ENCODE results near the gene GTF2H1.
"Not testable (repeated sequence)": the region's sequence is repeated elsewhere in the genome, so short reads cannot be mapped to it uniquely, and the experiment has no call there.

Gene GTF2H1

DNA sequence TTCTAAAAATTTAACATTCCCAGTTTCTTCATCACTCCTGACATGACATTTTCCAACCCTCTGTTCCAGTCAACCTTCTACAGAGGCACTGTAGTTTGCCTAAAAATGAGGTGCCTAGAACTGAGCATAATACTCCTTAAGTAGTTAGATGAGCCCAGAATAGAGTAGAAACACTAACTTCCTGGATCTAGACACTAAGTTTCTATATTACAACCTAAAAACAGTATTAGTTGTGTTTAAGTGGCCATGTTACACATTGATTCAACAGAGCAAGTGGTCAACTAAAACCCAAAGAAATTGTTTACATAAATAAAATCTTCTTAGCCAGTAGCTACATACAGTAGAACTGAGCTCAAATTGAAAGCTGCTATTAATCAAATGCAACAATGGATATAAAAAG lies 1.8 kb upstream of the GTF2H1 start:
- no peak for DNase-seq

DNA sequence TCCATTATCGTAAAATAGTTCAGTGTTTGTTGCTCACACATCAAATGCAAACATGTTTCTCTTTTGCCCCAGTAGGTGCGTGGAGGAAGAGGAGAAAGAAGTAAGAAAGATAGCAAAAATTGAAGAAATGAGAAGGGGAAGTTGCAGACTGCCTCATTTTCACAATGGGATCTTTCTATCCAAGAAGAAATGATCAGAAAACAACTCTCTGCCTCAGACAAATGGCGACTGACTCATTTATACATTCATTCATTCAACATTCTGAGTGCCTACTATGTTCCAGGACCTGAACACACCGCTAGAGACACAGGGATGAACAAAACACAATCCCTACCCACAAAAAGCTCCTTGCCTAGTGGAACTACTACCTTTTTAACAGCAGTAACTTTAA lies 794 bp upstream of the GTF2H1 start:
- DNase-seq: no peak

DNA sequence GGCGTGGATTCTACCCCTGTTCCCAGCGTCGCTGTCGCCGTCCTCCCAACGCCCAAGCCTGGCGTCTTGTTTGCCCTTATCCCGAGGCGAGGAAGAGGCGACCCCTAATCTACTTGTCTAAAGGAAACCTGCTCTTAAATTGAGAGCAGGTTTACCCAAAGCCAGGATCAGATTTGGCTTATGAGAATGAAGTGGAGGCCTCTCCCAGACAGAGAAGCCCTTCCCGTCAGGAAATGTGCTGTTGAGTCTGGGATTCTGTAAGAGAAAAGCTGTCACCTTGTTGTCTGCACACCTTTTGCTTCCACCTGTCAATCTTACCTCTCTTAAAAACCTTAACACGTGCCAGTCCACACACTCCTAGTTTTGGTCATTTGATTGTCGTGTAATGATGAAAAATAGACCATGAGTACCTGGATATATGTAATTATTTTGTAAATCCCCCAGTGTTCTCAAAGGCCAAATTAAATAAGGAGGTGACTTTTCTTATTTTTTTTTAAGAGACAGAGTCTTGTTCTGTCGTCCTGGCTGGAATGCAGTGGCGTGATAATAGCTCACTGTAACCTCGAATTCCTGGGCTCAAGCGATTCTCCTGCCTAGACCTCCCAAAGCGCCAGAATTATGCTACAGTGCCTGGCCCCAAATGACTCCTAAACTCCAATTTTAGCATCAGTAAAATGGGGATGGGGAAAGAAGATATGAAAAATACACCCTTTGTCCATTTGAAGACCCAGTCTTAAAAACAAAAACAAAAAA lies 627 bp downstream of the GTF2H1 start:
- DNase-seq: no peak

DNA sequence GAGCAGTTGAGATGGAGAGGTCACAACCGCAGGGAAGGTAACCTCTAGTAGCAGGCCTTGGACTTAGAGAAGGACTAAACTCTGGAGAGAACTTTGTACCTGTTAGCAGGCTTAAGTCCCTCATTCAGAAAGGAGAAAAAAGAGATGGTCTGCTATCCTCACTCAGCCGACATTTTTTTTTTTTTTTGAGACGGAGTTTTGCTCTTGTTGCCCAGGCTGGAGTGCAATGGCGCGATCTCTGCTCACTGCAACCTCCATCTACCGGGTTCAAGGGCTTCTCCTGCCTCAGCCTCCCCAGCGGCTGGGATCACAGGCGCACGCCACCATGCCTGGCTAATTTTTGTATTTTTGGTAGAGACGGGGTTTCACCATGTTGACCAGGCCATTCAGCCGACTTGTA lies 1.5 kb downstream of the GTF2H1 start:
- DNase-seq: not testable (repeated sequence)

DNA sequence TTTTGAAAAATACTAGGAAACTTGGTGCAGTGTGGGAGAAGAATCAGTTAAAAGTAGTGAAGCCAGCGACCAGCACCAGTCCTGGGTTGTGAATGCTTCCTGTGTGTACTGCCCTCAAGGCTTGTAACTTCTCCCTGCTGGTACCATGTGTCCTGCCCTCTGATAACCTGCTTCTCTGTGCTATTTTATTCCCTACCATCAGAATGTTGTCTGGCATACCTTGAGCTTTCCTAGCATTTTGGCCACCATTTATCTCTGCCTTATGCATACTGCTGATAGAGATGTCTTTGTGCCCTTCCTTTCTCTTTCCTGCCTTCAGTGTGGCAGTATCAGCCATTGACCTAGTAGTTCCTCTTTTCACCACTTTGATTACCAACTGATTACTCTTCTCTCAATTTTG lies 2.0 kb downstream of the GTF2H1 start:
- DNase-seq: no peak

DNA sequence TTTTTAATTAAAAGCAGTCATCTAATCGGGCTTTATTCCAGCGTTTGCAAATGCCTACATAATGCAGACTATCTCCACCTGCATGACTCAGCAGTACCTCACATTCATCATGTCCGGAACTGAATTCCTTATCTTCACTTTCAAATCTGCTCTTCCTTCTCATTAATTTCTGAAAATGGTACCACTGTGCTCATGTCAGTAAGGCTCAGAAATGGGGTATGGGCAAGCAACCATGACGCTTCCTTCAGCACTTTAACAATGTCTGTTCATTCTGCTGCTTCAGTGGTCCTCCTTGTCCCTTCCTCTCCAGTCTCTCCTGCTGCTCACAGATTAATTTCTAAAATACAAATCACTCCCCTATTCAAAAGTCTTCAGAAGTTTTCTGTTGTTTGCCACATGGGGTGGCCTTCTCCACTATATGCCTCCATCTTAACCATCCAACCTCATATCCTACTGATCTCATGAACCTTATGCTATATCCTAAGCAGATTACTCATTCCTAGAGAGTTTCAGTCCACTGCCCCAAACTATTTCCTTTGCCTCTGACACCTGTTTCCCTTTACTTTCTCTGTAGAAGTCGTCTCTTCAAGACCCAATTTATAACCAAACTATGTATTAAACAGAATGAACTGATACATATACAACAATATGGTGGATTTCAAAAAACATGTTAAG lies 7.0 kb downstream of the GTF2H1 start:
- no peak for DNase-seq

DNA sequence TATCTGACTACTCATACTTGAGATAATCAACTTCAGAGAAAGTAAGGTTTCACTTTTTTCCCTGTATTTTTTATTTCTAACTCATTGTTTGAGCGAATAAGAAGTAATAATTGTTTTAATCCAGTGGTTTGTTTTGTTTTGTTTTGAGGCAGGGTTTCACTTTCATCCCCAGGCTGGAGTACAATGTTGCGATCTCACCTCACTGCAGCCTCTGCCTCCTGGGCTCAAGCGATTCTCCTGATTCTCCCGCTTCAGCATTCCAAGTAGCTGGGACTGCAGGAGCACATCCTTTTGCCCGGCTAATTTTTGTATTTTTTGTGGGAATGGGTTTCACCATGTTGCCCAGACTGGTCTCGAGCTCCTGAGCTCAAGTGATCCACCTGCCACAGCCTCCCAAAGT lies 8.6 kb downstream of the GTF2H1 start:
- DNase-seq: no peak

DNA sequence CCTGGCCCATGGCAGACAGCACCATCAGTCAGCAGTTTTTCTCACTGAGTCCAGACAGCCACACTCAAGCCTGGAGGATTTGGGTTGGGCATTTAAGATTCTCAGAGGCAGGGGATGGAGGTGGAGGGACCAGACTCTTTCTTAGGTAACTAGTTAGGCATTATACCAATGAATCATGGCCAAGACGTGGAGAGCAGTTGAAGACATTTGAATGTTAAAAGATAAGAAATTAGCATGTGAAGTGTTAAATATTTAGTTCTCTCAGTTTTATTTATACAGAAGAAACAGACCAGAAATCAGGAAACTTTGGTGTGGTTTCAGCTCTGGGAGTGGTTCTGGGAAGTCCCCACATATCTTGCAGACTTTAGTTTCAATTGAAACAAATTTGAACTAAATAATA lies 9.9 kb downstream of the GTF2H1 start:
- no peak for DNase-seq

DNA sequence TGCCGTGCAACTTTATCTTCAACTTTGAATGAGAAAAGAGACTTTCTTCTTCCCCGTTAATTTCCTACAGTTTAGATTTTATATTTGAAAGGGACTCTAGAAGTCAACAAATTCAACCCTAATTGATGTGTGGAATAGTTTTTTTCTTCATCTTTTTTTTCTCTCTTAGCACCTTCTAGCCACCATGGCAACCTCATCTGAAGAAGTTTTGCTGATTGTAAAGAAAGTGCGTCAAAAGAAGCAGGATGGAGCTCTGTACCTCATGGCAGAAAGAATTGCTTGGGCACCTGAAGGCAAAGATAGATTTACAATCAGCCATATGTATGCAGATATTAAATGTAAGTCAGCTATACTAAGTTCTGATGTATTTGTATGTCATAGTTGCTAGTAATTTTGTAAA lies 10.5 kb downstream of the GTF2H1 start:
- no peak for DNase-seq

DNA sequence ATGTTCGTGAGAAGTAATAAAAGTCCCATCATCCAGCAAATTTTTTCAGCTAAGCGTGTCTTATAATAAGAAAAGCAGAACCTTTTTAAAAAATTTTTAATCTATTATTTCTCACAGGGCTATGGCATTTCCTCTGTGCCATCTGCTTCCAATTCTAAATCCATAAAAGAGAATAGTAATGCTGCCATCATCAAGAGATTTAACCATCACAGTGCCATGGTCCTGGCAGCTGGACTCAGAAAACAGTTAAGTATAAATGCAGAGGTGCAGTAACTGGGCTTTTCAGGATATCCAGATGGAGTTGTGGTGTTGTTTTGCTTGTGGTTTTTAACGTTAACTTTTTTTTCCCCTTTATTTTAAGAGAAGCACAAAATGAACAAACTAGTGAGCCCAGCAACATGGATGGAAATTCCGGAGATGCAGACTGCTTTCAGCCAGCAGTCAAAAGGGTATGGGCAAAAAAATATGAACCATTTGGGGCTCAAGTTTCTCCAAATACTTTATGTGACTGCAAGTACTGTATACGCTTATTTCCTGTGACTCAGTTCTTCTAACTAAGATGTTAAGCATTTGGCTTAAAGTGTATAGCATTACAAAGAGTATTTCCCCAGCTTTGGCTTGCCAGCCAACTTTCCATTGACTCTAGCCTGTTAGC lies 25.2 kb downstream of the GTF2H1 start:
- no peak for DNase-seq

DNA sequence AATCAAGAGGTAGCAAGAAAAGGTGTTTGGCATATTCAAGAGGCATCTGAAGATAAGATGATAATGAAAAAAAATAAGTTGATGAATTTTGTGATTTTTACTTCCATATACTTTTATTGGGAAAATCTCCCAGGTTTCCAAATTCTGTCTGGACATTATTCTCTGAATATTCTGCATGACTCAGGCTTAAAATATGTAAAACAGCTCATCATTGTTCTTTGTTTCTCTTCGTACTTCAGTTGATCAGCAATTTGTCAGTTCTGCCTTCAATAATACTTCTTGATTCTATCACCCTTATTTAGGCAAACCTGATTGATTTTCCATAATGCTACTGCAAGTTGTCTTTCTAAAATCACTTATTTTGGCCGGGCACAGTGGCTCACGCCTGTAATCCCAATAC lies 30.2 kb downstream of the GTF2H1 start:
- no peak for DNase-seq

DNA sequence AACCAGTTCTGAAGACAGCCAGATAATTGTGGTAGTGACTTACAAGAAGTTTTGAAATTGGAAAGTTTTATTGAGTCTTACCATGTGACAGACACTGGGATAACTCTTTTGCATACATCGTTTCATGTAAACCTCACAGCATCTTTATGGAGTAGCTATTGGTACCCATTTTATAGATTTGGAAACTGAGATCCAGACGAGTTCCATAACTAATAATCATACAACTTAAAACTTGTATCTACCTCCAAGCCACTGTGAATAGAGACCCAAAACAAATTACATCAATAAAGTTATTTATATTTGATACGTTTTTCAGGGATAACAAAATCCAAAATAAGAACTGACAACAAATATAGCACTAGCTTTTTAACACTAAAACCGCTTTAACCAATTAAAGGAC lies 36.3 kb downstream of the GTF2H1 start:
- no peak for DNase-seq

DNA sequence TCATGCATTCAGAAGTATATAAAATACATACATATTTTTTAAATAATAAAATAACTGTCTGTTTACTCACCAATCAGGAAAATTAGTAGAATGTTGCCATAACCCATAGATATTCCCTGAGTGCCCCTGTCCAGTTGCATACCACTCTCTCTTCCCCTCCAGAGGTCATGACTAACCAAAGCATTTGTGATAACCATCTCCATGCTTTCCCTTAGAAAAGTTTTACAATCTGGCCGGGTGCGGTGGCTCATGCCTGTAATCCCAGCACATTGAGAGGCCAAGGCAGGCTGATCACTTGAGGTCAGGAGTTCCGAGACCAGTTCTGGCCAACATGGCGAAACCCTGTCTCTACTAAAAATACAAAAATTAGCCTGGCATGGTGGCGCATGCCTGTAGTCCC lies 38.8 kb downstream of the GTF2H1 start:
- no peak for DNase-seq

DNA sequence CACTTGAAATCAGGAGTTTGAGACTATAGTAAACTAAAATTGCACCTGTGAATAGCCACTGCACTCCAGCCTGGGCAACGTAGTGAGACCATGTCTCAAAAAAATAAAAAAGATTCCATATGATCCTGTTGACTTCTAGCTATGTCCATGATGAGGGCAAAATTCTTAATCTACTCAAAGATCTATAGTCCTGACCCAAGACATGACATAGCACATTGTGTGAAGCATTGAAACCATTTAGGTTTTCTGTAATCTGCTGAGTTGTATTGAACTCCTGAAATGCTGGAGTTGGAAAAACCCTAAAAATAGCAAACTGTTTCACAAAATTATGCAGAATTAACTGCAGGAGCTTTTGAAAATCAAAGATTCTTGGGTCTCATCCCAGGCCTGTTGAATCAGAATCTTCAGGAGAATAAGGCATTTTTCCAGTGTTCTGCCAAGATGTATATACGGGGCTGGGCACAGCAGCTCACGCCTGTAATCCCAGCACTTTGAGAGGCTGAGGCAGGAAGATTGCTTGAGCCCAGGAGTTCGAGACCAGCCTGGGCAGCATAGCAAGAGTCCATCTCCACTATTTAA lies 42.2 kb downstream of the GTF2H1 start:
- DNase-seq: no peak

DNA sequence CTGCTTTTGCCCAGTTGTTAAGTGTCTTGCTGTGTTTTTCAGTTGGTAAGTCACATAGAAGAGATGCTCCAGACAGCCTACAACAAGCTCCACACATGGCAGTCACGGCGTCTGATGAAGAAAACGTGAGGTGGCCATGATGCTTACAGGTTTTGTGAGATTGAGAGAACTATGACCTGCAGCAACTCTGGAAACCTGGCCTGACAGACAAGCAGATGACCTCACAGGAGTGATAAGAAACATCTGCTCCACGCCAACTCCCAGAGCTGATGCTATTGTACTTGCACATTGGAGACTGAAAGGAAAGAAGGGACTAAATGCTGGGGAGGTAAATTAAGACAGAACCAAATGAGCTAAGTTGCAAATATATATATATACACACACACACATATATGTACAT lies 43.4 kb downstream of the GTF2H1 start:
- DNase-seq: no peak

DNA sequence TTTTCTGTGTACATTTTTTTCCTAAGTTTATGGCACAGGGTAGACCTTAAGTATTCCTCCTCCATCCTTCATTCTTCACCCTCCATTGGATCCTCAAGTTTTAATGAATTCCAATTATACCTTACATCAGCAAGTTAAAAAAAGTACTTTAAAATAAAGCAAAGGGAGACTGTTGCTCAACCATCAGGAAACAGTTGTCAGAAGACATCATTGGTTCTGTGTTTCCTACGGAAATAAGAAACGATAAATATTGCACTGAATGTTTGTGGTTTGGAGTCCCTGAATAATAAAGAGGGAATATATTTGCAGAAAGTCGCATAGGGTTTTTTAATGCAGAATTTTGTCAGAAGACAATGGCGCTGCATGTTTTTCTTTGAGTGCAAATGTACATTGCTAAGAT lies 43.9 kb downstream of the GTF2H1 start:
- no peak for DNase-seq

DNA sequence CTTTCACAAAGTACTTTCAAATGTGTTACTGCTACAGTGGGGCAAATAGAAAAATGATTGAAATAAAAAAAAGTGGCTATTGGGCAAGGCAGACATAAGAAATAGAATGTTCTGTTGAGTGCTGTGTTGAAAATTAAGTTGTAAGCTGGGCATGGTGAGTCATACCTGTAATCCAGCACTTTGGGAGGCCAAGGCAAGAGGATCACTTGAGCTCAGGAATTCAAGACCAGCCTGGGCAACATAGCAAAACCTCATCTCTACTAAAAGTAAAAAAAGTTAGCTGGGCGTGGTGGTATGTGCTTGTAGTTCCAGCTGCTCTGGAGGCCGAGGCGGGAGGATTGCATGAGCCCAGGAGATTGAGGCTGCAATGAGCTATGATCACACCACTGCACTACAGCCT lies 45.1 kb downstream of the GTF2H1 start:
- no peak for DNase-seq

DNA sequence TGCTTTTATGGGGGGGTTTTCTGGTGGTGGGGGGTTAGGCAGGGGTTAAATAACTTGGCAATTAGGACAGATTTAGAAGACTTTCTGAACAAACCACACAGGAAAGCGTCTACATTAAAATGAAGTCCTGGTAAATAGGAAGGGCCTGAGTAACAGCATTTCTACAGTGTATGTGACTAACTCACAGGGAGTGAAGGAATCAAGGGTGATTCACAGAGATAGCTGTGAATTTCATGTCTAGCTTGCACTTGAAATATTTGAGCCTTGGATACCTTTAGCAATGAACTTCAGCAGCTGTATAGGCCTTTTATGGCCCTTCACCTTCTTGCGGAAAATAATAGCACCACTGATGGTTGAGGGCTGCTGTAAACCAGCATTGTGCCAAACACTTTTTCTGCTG lies 45.9 kb downstream of the GTF2H1 start:
- DNase-seq: no peak

DNA sequence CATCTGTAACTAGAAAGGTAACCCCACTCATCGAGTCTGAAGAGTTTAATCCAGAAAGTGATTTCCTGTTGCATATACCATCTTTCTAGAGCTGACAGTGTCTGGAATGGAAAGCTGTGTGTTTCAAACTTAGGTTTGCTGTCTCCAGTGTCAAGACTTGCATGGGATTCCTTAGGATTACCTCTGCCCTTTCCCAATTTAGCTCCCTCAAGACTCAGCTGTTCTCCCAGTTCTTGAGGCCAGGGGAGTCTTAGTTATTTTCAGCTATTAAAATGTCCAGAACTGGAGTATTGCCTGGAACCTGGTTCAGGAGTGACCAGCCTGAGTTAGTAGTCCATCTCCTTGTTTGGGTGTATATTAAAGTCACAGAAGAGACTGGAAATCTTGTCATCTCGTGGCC lies 47.0 kb downstream of the GTF2H1 start:
- no peak for DNase-seq

DNA sequence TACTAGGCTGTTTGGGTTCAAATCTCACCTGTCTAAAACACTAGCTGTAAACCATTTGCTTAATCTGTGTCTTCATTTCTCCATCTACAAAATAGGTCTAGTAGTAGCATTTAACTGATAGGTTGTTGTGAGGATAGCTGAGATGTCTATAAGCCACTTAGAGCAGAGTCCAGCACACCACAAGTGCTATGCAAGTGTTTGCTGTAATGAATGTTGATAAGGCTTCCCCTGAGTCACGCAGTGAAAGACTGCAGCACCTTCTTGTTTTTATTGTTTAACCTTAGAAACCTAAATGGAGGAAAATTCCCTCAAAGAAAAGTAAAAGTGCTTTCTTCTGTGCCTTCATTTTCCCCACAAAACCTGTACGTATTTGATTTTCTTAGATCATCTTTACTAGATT lies 48.9 kb downstream of the GTF2H1 start:
- DNase-seq: no peak

DNA sequence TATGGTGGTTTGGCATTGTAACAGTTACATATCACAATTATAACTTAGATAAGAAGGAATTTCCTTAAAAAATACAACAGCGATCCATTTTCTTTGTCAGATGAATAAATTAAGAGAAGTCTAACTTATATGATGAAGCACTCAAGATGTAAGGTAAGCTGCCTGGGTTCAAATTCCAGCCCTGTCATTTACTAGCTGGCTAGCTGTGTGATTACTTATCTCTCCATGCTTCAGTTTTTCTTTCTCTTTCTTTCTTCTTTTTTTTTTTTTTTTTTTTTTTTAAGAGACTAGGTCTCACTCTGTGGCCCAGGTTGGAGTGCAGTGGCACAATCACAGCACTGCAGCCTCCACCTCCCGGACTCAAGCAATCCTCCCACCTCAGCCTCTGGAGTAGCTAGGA lies 49.8 kb downstream of the GTF2H1 start:
- DNase-seq: no peak

DNA sequence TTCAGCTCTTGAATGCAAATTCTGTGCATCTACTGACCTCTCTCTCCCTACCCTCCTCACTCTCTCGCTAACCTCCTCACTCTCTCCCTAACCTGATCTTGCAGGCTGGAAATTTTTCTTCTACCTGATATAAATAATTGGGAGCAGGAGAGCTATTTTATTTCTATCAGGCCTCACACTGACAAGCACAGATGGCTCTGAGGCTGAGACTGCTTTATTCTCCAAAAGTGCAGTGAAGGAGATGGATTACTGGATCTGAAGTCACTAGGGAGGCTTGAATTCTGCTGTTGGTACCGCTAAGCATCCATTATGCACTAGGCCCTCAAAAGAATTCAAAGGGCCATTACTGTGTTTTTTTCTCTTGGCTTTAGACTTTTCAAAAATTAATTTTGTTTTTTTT lies 52.6 kb downstream of the GTF2H1 start:
- no peak for DNase-seq

DNA sequence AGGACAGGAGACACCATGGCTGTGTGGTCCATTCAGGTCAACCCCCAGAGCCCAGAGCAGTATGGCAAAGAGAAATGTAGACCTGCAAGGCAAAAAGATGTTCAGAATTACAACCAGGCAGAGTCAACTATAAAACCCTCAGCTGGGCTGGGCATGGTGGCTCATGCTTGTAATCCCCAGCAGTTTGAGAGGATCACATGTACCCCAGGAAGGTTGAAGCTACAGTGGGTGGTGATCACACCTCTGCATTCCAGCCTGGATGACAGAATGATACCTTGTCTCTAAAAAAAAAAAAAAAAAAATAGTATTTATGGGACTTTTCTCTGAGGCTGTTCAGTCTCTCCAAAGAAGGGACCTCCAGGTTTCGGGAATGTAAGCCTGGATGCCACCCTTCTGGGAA lies 53.6 kb downstream of the GTF2H1 start:
- DNase-seq: no peak

DNA sequence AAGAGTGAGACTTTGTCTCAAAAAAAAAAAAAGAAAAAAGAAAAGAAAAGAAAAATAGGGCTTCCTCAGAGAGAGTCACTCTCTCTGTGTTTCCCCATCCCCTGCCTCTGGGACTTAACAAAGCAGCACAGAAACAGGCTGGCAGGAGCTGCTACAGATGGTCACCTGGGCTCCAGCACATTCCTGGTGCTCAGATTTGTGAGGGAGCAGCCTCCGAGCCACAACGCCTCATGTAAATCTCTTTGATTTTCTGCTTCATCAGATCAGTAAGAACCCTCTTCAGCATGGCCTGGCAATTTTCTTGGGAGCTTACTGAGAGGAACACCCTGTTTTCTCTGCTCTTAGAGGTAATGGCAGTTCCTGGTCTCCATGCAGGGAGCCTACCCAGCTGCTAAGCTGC lies 56.8 kb downstream of the GTF2H1 start:
- DNase-seq: no peak

Data from NCI-H524 treated with DMSO at 0.1 percent for 48 hours (cell line).